HG02870 (cell line): Measurements from ENCODE around the gene SORL1-AS1.

ENCODE experiments used
- ATAC-seq: cut with Tn5 transposase; IDR thresholded peaks from one replicate; pipeline ENCODE4 v1.9.1; 2021; ENCODE audit warnings: mild to moderate bottlenecking, moderate library complexity; ENCODE audit not compliant: unreplicated experiment

SORL1-AS1 gene

GRCh38 chr11:121476379-121477032 lies 23.7 kb upstream of the SORL1-AS1 start:
- no peak for ATAC-seq

GRCh38 chr11:121474680-121475079 lies 21.9 kb upstream of the SORL1-AS1 start:
- no peak for ATAC-seq

- ATAC-seq: no peak
These were observed 20.5 kb upstream of the SORL1-AS1 start for GRCh38 chr11:121473064-121473777.

GRCh38 chr11:121472312-121472711 lies 19.5 kb upstream of the SORL1-AS1 start:
- ATAC-seq: no peak

- ATAC-seq: no peak
These were observed 18.4 kb upstream of the SORL1-AS1 start for GRCh38 chr11:121471167-121471566.

GRCh38 chr11:121469910-121470309 lies 17.1 kb upstream of the SORL1-AS1 start:
- ATAC-seq: no peak

- peak; percentile 65 for ATAC-seq
These were observed 15.2 kb upstream of the SORL1-AS1 start for GRCh38 chr11:121467965-121468364.

GRCh38 chr11:121467471-121467870 lies 14.7 kb upstream of the SORL1-AS1 start:
- ATAC-seq: no peak

GRCh38 chr11:121466063-121466794 lies 13.5 kb upstream of the SORL1-AS1 start:
- ATAC-seq: no peak

GRCh38 chr11:121465709-121466062 lies 12.9 kb upstream of the SORL1-AS1 start:
- ATAC-seq: no peak

- ATAC-seq: peak; percentile 37
These were observed 11.7 kb upstream of the SORL1-AS1 start for GRCh38 chr11:121464352-121464946.

- no peak for ATAC-seq
These were observed 11.0 kb upstream of the SORL1-AS1 start for GRCh38 chr11:121463689-121464335.

- ATAC-seq: no peak
These were observed 9.1 kb upstream of the SORL1-AS1 start for GRCh38 chr11:121461843-121462242.

GRCh38 chr11:121460941-121461514 lies 8.3 kb upstream of the SORL1-AS1 start:
- no peak for ATAC-seq

- no peak for ATAC-seq
These were observed 6.7 kb upstream of the SORL1-AS1 start for GRCh38 chr11:121459413-121460017.

- ATAC-seq: no peak
These were observed 5.8 kb upstream of the SORL1-AS1 start for GRCh38 chr11:121458551-121458950.

GRCh38 chr11:121456816-121457431 lies 4.2 kb upstream of the SORL1-AS1 start:
- ATAC-seq: no peak

GRCh38 chr11:121456151-121456550 lies 3.4 kb upstream of the SORL1-AS1 start:
- ATAC-seq: no peak

- ATAC-seq: no peak
These were observed 2.3 kb upstream of the SORL1-AS1 start for GRCh38 chr11:121455115-121455514.
